Ascending aorta (tissue), 2 donors: Measurements from ENCODE around the gene C2CD3. TPM values are rescaled to one million over a fixed set of nuclear protein-coding genes. Genes with fewer than 3 reads are reported as not detected.

Experiments
- DNase-seq, 2 donors: peaks; one replicate each; pipeline ENCODE4 v3.0.0-alpha.2; 2019; ENCODE audit warnings: low spot score in 2 of 2
- H3K27ac ChIP-seq, 2 donors: fragments of 200-600 bp; sonication (generic); one replicate each; pipeline ENCODE4 v1.5.1; 2016 to 2017; ENCODE audit warnings: mild to moderate bottlenecking in 1 of 2
- H3K27me3 ChIP-seq: fragments of 200-600 bp; sonication (generic); one replicate; pipeline ENCODE4 v1.5.1; 2017
- H3K36me3 ChIP-seq, 2 donors: fragments of 200-600 bp; sonication (generic); one replicate each; pipeline ENCODE4 v1.5.1; 2016
- H3K4me1 ChIP-seq, 2 donors: fragments of 200-600 bp; sonication (generic); one replicate each; pipeline ENCODE4 v1.5.1; 2016 to 2017; ENCODE audit warnings: mild to moderate bottlenecking in 1 of 2
- H3K4me3 ChIP-seq, 2 donors: fragments of 200-600 bp; sonication (generic); one replicate each; pipeline ENCODE4 v1.5.1; 2016 to 2017; ENCODE audit warnings: mild to moderate bottlenecking in 1 of 2
- H3K9me3 ChIP-seq, 2 donors: fragments of 200-600 bp; sonication (generic); one replicate each; pipeline ENCODE4 v1.5.1; 2016
- CTCF ChIP-seq, 3 experiments: fragments of 200-600 bp in 2 of 3; fragments of 450-650 bp in 1 of 3; sonication (generic) in 2 of 3; IDR thresholded peaks; one replicate each; pipeline ENCODE4 v1.5.1; 2016 to 2019; ENCODE audit warnings: antibody characterized with exemption in 3 of 3, mild to moderate bottlenecking in 1 of 3, moderate library complexity in 1 of 3
- intact Hi-C: fragments of 100-400 bp; cut with DNase I; formaldehyde crosslinking; loops from one replicate; pipeline ENCODE4 v1.15.1; 2023
- total RNA-seq: library from RNA; depleted of rRNA; stranded (reverse); fragments of >200 nt; gene quantifications from one replicate; pipeline ENCODE4 v1.1.0, GENCODE V29; 2016

Gene C2CD3
- total RNA-seq, 1 donor from 2014 or later: 11.4 TPM

- DNase-seq: no peak
- intact Hi-C loops: no loop called here
- H3K27me3 ChIP-seq: no peaks in the 10 kb centered on the region
- no peak overlapping the region for H3K4me3 ChIP-seq
- H3K36me3 ChIP-seq: peaks cover 31 to 58% of the 10 kb centered on the region in 2 donors
- H3K4me1 ChIP-seq: no peaks in the 10 kb centered on the region
- TF ChIP-seq CTCF (IDR thresholded peaks at IDR 0.05): no peak
- H3K27ac ChIP-seq: no peak overlapping the region
- H3K9me3 ChIP-seq: no peaks in the 10 kb centered on the region
These were observed 35.9 kb upstream of the C2CD3 start for GRCh38 chr11:74206746-74207145.

- intact Hi-C loops: no loop called here
- Histone ChIP-seq H3K27ac (no peak overlapping the region), H3K4me1 (no peaks in the 10 kb centered on the region), H3K36me3 (peaks cover 31 to 50% of the 10 kb centered on the region in 2 donors), H3K27me3 (no peaks in the 10 kb centered on the region), H3K4me3 (no peak overlapping the region), H3K9me3 (no peaks in the 10 kb centered on the region)
- TF ChIP-seq CTCF (IDR thresholded peaks at IDR 0.05): no peak
- DNase-seq: no peak
These were observed 34.4 kb upstream of the C2CD3 start for GRCh38 chr11:74205181-74205580.

- no peak for DNase-seq
- no peak overlapping the region for H3K4me3 ChIP-seq
- no peaks in the 10 kb centered on the region for H3K27me3 ChIP-seq
- H3K4me1 ChIP-seq: no peaks in the 10 kb centered on the region
- H3K9me3 ChIP-seq: no peaks in the 10 kb centered on the region
- no peak for TF ChIP-seq CTCF (IDR thresholded peaks at IDR 0.05)
- peaks cover 31 to 45% of the 10 kb centered on the region in 2 donors for H3K36me3 ChIP-seq
- intact Hi-C loops: no loop called here
- no peak overlapping the region for H3K27ac ChIP-seq
These were observed 33.9 kb upstream of the C2CD3 start for GRCh38 chr11:74204701-74205100.

- Histone ChIP-seq H3K9me3 (no peaks in the 10 kb centered on the region), H3K4me1 (no peaks in the 10 kb centered on the region), H3K4me3 (no peak overlapping the region), H3K36me3 (peaks cover 25 to 38% of the 10 kb centered on the region in 2 donors), H3K27ac (no peak overlapping the region), H3K27me3 (no peaks in the 10 kb centered on the region)
- no peak for DNase-seq
- TF ChIP-seq CTCF (IDR thresholded peaks at IDR 0.05): no peak
- intact Hi-C loops: no loop called here
These were observed 33.2 kb upstream of the C2CD3 start for GRCh38 chr11:74203966-74204365.

GRCh38 chr11:74196781-74197486, 26.1 kb upstream of the C2CD3 start:
- Histone ChIP-seq H3K9me3 (no peaks in the 10 kb centered on the region), H3K36me3 (no peaks in the 10 kb centered on the region), H3K27me3 (no peaks in the 10 kb centered on the region), H3K4me3 (no peak overlapping the region), H3K4me1 (no peaks in the 10 kb centered on the region), H3K27ac (no peak overlapping the region)
- no peak for TF ChIP-seq CTCF (IDR thresholded peaks at IDR 0.05)
- intact Hi-C loops: no loop called here
- DNase-seq: no peak
